Measurements from ENCODE around the gene CXCR5. TPM values are rescaled to one million over a fixed set of nuclear protein-coding genes. Genes with fewer than 3 reads are reported as not detected.

The CXCR5 gene
- total RNA-seq, 4 donors from 2014 or later, result not detected

DNA sequence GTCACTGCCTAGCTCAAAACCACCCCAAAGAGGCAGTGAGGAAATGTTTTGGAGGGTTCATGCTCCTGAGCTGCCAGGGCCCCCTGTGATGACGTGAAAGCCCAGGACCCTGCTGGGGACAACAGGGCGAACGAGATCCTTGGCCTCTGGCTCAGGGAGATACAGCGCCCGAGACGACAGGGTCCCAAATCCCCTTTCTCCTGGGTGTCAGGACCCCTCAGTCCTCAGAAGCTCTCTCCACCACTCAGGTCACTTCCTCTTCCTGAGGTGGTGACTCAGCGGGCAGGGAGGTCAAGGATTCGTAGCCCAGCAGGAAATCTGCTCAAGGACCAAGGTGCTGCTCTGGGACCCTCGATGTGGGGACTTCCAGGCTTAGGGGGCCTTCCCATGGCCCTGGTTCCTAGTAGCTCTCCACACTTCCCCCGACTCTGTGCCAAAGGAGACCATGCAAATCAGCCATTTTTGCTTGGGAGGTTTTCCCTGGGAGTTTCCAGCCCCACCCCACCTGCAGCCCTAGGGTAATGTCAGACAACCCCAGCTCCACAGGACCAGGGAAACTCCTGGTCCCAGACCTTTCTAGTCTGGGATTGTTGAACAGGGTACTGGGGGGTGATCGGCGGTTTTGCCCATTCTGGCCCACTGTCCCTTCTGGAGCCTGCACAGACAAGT lies 29.2 kb downstream of the CXCR5 start:
- peak in 1 of 2 donors; percentile 24 for DNase-seq
- no peak overlapping the region for H3K4me3 ChIP-seq (replicated peaks in 1 of 3)

DNA sequence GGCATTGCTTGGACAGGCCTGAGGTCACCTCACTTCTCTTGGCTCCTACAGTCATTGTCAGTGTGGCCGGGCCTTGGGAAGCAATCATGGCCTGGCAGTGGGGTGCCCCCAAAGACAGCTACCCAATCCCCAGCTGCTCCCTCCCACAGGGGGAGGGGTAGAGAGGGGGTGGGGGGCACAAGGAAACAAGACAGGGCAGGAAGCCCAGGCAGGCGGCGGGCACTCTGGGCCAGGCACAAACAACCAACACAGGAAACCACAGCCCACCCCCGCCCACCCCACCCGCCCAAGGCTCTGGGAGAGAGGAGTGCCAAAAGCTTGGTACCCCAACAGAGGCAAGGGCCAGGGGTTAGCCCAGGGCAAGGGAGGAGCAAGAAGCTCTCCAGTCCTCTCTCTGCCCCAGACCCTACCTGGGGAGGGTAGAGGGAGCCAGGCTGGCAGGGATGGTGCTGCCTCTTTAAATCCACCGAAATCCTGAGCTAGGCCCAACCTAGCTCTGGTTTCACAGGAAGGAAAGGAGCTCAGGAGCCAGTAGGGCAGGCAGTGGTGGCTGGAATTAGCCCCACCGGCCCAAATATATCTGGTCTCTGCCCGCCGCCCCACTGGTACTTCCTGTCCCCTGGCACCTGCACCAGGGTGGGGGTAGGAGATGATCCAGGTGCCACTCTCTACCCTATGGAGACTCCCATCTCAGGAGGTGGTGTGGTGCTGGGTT lies 29.9 kb downstream of the CXCR5 start:
- H3K4me1 ChIP-seq, result peaks cover 96 to 100% of the 10 kb centered on the region in 2 donors
- intact Hi-C loops (cut with DNase I), result no loop called here
- H3K9me3 ChIP-seq, result no peaks in the 10 kb centered on the region
- peak overlapping the region; percentile 97 to 99 (median 97) for H3K27ac ChIP-seq
- no peaks in the 10 kb centered on the region for H3K27me3 ChIP-seq
- TF ChIP-seq POLR2A (IDR thresholded peaks at IDR 0.05), result no peak
- no peak overlapping the region for H3K4me3 ChIP-seq (replicated peaks in 1 of 3)
- 37 to 51% methylated on average over 3 to 8 of the region's 9 CpGs for WGBS, 2 donors
- no peaks in the 10 kb centered on the region for H3K36me3 ChIP-seq
- peak; percentile 47 to 54 for DNase-seq

More for the DNA sequence above, 29.2 kb downstream of the CXCR5 start:
- TF ChIP-seq, protein P1, sequence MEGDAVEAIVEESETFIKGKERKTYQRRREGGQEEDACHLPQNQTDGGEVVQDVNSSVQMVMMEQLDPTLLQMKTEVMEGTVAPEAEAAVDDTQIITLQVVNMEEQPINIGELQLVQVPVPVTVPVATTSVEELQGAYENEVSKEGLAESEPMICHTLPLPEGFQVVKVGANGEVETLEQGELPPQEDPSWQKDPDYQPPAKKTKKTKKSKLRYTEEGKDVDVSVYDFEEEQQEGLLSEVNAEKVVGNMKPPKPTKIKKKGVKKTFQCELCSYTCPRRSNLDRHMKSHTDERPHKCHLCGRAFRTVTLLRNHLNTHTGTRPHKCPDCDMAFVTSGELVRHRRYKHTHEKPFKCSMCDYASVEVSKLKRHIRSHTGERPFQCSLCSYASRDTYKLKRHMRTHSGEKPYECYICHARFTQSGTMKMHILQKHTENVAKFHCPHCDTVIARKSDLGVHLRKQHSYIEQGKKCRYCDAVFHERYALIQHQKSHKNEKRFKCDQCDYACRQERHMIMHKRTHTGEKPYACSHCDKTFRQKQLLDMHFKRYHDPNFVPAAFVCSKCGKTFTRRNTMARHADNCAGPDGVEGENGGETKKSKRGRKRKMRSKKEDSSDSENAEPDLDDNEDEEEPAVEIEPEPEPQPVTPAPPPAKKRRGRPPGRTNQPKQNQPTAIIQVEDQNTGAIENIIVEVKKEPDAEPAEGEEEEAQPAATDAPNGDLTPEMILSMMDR (IDR thresholded peaks at IDR 0.05), result no peak
- TF ChIP-seq POLR2A (IDR thresholded peaks at IDR 0.05), result no peak
- no peaks in the 10 kb centered on the region for H3K27me3 ChIP-seq
- peak overlapping the region; percentile 97 to 99 (median 97) for H3K27ac ChIP-seq
- peaks cover 89 to 99% of the 10 kb centered on the region in 2 donors for H3K4me1 ChIP-seq
- WGBS, 2 donors, result 42 to 44% methylated on average over 6 to 12 of the region's 12 CpGs
- intact Hi-C loops (cut with DNase I), result no loop called here
- H3K9me3 ChIP-seq, result no peaks in the 10 kb centered on the region
- H3K36me3 ChIP-seq, result no peaks in the 10 kb centered on the region

DNA sequence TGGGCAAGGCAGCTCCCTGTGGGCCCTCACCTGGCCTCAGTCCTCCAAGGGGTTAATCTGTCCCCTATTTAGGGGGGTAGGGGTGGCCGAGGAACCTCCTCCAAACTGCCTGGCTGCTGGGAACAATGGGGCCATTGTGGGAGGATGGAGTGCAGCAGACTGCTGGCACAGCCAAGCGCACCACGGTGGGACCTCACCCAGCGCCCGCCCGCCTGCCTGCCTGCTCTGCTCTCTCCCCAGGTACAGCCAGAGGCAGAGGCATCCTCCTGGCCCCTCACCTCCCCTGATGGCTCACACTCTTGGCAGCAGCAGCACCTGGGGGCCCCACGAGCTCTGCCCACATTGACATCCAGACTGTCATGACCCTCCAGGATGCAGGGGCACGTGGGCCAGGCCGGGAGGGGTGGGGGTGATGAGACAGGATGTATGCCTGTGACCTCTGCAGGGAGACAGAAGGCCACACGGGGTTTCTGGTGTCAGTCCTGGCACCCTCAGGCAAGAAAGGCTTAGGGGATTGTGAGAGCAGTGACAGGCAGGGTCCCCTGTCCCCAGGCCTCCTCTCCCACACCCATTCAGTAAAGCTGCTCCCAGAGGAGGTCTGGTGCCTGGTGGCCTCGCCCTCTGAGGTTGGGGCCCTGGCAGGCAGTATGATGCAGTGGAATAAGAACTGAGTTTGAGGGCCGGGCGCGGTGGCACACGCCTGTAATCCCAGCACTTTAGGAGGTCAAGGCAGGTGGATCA lies 30.7 kb downstream of the CXCR5 start:
- WGBS, 2 donors, result 37 to 38% methylated on average over 8 to 11 of the region's 15 CpGs
- DNase-seq, result peak; percentile 65 to 69
- Histone ChIP-seq H3K4me3 (replicated peaks in 1 of 3) (no peak overlapping the region), H3K36me3 (no peaks in the 10 kb centered on the region), H3K27ac (peak overlapping the region; percentile 97 to 99 (median 97)), H3K27me3 (no peaks in the 10 kb centered on the region), H3K4me1 (peaks cover 98 to 100% of the 10 kb centered on the region in 2 donors), H3K9me3 (no peaks in the 10 kb centered on the region)
- intact Hi-C loops (cut with DNase I), result no loop called here
- TF ChIP-seq, protein P1 (IDR thresholded peaks at IDR 0.05), result no peak
- TF ChIP-seq POLR2A (IDR thresholded peaks at IDR 0.05), result no peak

DNA sequence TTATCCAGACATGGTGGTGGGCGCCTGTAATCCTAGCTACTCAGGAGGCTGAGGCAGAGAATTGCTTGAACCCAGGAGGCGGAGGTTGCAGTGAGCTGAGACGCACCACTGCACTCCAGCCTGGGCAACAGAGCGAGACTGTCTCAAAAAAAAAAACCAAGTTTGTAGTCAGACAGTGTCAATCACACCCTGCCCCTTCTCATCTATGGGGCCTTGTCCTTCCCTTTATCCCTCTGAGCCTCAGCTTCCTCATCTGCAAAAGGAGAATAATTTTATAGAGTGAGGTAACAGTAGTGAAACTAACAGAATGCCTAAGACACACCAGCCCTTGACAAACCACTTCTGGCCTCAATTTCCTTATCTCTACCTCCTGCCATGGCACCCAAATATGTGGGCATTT lies 31.3 kb downstream of the CXCR5 start:
- 45 to 62% methylated on average over 4 of the region's 4 CpGs for WGBS, 2 donors
- Histone ChIP-seq H3K27ac (peak overlapping the region; percentile 97 to 99 (median 97)), H3K27me3 (no peaks in the 10 kb centered on the region), H3K4me3 (replicated peaks in 1 of 3) (no peak overlapping the region), H3K4me1 (peaks cover 98 to 100% of the 10 kb centered on the region in 2 donors), H3K9me3 (no peaks in the 10 kb centered on the region), H3K36me3 (no peaks in the 10 kb centered on the region)
- TF ChIP-seq, protein P1 (IDR thresholded peaks at IDR 0.05), result no peak
- TF ChIP-seq POLR2A (IDR thresholded peaks at IDR 0.05), result no peak
- DNase-seq, result no peak
- intact Hi-C loops (cut with DNase I), result no loop called here

DNA sequence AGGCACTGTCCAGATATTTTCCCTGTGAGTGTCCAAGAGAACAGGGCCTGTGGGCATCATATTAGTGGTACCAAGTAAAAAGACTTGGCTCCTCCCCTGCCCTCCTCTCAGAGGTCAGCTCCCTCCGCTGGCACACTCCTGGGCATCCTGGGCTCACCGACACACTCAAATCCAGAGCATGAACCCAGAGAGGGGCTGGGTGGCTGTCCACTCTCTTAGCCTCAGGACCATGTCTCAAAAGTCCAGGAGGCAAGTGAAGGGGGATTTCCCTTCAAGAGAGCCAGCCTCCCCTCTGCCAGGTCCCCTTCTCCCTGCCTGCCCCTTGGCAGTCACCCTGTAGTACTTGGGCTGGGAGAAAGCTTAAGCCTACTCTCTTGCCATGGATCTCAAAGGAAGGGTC lies 31.7 kb downstream of the CXCR5 start:
- peak overlapping the region; percentile 97 to 99 (median 97) for H3K27ac ChIP-seq
- no peak overlapping the region for H3K4me3 ChIP-seq (replicated peaks in 1 of 3)
- 76 to 80% methylated on average over 1 to 2 of the region's 2 CpGs for WGBS, 2 donors
- H3K9me3 ChIP-seq, result no peaks in the 10 kb centered on the region
- TF ChIP-seq, protein P1 (IDR thresholded peaks at IDR 0.05), result no peak
- TF ChIP-seq POLR2A (IDR thresholded peaks at IDR 0.05), result no peak
- no peak for DNase-seq
- intact Hi-C loops (cut with DNase I), result no loop called here
- no peaks in the 10 kb centered on the region for H3K36me3 ChIP-seq
- H3K4me1 ChIP-seq, result peaks cover 98 to 100% of the 10 kb centered on the region in 2 donors
- no peaks in the 10 kb centered on the region for H3K27me3 ChIP-seq
